Glutamatergic neuron (in vitro differentiated cells): ENCODE data around the gene ACER1. TPM values are rescaled to one million over a fixed set of nuclear protein-coding genes. Genes with fewer than 3 reads are reported as not detected.

Experiments
- DNase-seq: peaks from one replicate; pipeline ENCODE4 v3.0.0; 2022
- H3K27ac Mint-ChIP-seq: one replicate; pipeline ENCODE4 v1.8.0; 2020; ENCODE audit warnings: mild to moderate bottlenecking, mixed read lengths, inconsistent platforms; ENCODE audit not compliant: unreplicated experiment
- H3K27me3 Mint-ChIP-seq: one replicate; pipeline ENCODE4 v1.8.0; 2020; ENCODE audit warnings: mild to moderate bottlenecking, moderate library complexity, mixed read lengths, inconsistent platforms; ENCODE audit not compliant: unreplicated experiment
- H3K36me3 Mint-ChIP-seq: one replicate; pipeline ENCODE4 v1.8.0; 2020; ENCODE audit warnings: mild to moderate bottlenecking, mixed read lengths, inconsistent platforms; ENCODE audit not compliant: unreplicated experiment
- H3K4me1 Mint-ChIP-seq: one replicate; pipeline ENCODE4 v1.8.0; 2020; ENCODE audit warnings: mild to moderate bottlenecking, low read depth, mixed read lengths, inconsistent platforms; ENCODE audit not compliant: unreplicated experiment
- H3K4me3 Mint-ChIP-seq: one replicate; pipeline ENCODE4 v1.8.0; 2020; ENCODE audit warnings: mild to moderate bottlenecking, mixed read lengths, inconsistent platforms; ENCODE audit not compliant: unreplicated experiment
- H3K9me3 Mint-ChIP-seq: one replicate; pipeline ENCODE4 v1.8.0; 2020; ENCODE audit warnings: mild to moderate bottlenecking, moderate library complexity, mixed read lengths, inconsistent platforms; ENCODE audit not compliant: unreplicated experiment
- CTCF ChIP-seq: fragments of 200-600 bp; sonication (generic); IDR thresholded peaks from one replicate; pipeline ENCODE4 v1.5.0; 2021; ENCODE audit not compliant: partially characterized antibody, unreplicated experiment
- total RNA-seq: library from RNA; stranded (reverse); fragmentation: NEBNext Ultra II Directional; extraction: Animal tissue kit (Norgen Biotek cat#: 25700); gene quantifications from one replicate; pipeline ENCODE4 v1.2.1, GENCODE V29; 2021; ENCODE audit not compliant: unreplicated experiment

Gene ACER1
- total RNA-seq, 1 donor from 2014 or later: not detected

DNA sequence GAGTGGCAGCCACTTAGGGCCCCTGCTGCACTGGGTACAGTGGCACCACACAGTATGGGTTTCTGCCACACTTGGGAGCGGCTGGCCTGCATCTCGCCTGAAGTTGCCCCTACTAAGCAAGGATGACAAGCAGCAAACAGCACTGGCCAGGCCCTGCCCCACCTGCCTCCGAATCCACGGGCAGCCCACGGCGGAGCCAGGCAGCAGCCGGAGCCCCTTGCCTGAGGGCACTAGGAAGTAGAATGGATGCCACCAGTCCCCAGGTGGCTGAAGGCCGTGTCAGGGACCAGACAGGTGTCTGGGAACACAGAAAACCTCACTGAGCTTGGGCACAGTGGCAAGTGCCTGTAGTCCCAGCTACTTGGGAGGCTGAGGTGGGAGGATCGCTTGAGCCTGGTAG, 73.0 kb downstream of the ACER1 start:
- TF ChIP-seq CTCF: no peak
- Mint-ChIP-seq H3K4me3 (no peak overlapping the region), H3K27ac (no peak overlapping the region), H3K9me3 (peaks cover 8% of the 10 kb centered on the region), H3K4me1 (peaks cover 8% of the 10 kb centered on the region), H3K27me3 (peaks cover 1% of the 10 kb centered on the region), H3K36me3 (peaks cover 6% of the 10 kb centered on the region)
- no peak for DNase-seq

GRCh38 chr19:6259312-6259861, 74.0 kb downstream of the ACER1 start:
- Mint-ChIP-seq H3K27me3 (peaks cover 1% of the 10 kb centered on the region), H3K4me1 (peaks cover 14% of the 10 kb centered on the region), H3K27ac (no peak overlapping the region), H3K4me3 (no peak overlapping the region), H3K9me3 (peaks cover 8% of the 10 kb centered on the region), H3K36me3 (peaks cover 6% of the 10 kb centered on the region)
- no peak for TF ChIP-seq CTCF
- no peak for DNase-seq

DNA sequence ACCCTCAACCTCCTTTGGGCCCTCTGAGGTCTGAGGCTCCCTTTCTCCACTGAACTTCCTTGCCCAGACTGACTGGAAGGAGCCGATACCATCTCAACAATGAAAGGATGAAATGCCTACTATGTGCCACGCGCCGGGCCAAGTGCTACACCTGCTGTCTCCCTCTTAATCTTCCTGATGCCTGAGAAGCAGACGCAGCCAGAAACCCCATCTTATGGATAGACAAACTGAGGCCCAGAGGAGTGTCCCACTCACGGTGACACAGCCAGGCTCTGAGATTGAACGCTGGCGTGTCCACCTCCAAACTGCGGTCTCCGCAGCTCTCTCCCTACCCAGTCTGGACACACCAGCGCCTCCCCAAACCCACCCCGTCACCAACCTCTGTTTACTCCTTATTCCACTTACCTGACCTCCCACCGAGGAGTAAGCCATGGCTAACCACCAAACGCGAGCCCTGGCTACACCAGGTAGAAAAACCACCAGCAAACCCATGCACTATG, 74.5 kb downstream of the ACER1 start:
- Mint-ChIP-seq H3K27me3 (peaks cover 1% of the 10 kb centered on the region), H3K4me3 (no peak overlapping the region), H3K4me1 (peaks cover 14% of the 10 kb centered on the region), H3K9me3 (peaks cover 8% of the 10 kb centered on the region), H3K27ac (no peak overlapping the region), H3K36me3 (peaks cover 6% of the 10 kb centered on the region)
- TF ChIP-seq CTCF: no peak
- DNase-seq: no peak

Other genes with a start within 250 kb of the ACER1 start
- 4.3 TPM for gene RFX2, start 223.1 kb downstream of the ACER1 start, total RNA-seq
- gene ACSBG2, start 197.9 kb downstream of the ACER1 start, total RNA-seq: not detected
- 52.9 TPM for gene MLLT1, start 53.6 kb downstream of the ACER1 start, total RNA-seq
- 97.3 TPM for gene CLPP, start 27.9 kb upstream of the ACER1 start, total RNA-seq
- 66.8 TPM for gene ALKBH7, start 39.2 kb upstream of the ACER1 start, total RNA-seq
- gene PSPN, start 42.3 kb upstream of the ACER1 start, total RNA-seq: 2.3 TPM
- gene GTF2F1, start 59.6 kb upstream of the ACER1 start, total RNA-seq: 56.0 TPM
- 318 TPM for gene KHSRP, start 91.2 kb upstream of the ACER1 start, total RNA-seq
- 0.29 TPM for gene SLC25A41, start 100.2 kb upstream of the ACER1 start, total RNA-seq
- 30.2 TPM for gene SLC25A23, start 126.2 kb upstream of the ACER1 start, total RNA-seq
- gene CRB3, start 130.7 kb upstream of the ACER1 start, total RNA-seq: not detected
- gene DENND1C, start 148.2 kb upstream of the ACER1 start, total RNA-seq: not detected
- gene TUBB4A, start 168.7 kb upstream of the ACER1 start, total RNA-seq: 225 TPM
- 6.9 TPM for gene TNFSF9, start 197.4 kb upstream of the ACER1 start, total RNA-seq